Measurements from ENCODE around the gene CALM3. TPM values are rescaled to one million over a fixed set of nuclear protein-coding genes. Genes with fewer than 3 reads are reported as not detected.

The CALM3 gene
- total RNA-seq, 1 donor from 2014 or later = 373 TPM

DNA sequence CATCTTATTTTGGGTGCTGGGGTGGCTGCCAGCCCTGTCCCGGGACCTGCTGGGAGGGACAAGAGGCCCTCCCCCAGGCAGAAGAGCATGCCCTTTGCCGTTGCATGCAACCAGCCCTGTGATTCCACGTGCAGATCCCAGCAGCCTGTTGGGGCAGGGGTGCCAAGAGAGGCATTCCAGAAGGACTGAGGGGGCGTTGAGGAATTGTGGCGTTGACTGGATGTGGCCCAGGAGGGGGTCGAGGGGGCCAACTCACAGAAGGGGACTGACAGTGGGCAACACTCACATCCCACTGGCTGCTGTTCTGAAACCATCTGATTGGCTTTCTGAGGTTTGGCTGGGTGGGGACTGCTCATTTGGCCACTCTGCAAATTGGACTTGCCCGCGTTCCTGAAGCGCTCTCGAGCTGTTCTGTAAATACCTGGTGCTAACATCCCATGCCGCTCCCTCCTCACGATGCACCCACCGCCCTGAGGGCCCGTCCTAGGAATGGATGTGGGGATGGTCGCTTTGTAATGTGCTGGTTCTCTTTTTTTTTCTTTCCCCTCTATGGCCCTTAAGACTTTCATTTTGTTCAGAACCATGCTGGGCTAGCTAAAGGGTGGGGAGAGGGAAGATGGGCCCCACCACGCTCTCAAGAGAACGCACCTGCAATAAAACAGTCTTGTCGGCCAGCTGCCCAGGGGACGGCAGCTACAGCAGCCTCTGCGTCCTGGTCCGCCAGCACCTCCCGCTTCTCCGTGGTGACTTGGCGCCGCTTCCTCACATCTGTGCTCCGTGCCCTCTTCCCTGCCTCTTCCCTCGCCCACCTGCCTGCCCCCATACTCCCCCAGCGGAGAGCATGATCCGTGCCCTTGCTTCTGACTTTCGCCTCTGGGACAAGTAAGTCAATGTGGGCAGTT, 8.6 kb downstream of the CALM3 start:
- no peaks in the 10 kb centered on the region for H3K27me3 ChIP-seq
- no peak overlapping the region for H3K4me3 ChIP-seq
- no peak for DNase-seq (ENCODE audit: low spot score)
- H3K4me2 ChIP-seq = no peak overlapping the region
- H3K27me3 Mint-ChIP-seq (ENCODE audit: insufficient read depth, low read depth) = peaks cover 4% of the 10 kb centered on the region
- peaks cover 5% of the 10 kb centered on the region for H3F3A ChIP-seq (ENCODE audit: low read depth)
- no peak overlapping the region for H3K27ac ChIP-seq
- no peak overlapping the region for H2AFZ ChIP-seq (replicated peaks)
- no peaks in the 10 kb centered on the region for H3K9me3 ChIP-seq (ENCODE audit: low read depth)
- TF ChIP-seq EZH2phosphoT487 (IDR thresholded peaks at IDR 0.05) = no peak
- no peak for TF ChIP-seq EZH2 (IDR thresholded peaks at IDR 0.05)
- TF ChIP-seq, protein P1, sequence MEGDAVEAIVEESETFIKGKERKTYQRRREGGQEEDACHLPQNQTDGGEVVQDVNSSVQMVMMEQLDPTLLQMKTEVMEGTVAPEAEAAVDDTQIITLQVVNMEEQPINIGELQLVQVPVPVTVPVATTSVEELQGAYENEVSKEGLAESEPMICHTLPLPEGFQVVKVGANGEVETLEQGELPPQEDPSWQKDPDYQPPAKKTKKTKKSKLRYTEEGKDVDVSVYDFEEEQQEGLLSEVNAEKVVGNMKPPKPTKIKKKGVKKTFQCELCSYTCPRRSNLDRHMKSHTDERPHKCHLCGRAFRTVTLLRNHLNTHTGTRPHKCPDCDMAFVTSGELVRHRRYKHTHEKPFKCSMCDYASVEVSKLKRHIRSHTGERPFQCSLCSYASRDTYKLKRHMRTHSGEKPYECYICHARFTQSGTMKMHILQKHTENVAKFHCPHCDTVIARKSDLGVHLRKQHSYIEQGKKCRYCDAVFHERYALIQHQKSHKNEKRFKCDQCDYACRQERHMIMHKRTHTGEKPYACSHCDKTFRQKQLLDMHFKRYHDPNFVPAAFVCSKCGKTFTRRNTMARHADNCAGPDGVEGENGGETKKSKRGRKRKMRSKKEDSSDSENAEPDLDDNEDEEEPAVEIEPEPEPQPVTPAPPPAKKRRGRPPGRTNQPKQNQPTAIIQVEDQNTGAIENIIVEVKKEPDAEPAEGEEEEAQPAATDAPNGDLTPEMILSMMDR (IDR thresholded peaks at IDR 0.05) = no peak
- H3K36me3 Mint-ChIP-seq = peaks cover 25% of the 10 kb centered on the region
- H3K36me3 ChIP-seq = no peaks in the 10 kb centered on the region
- H3K4me3 Mint-ChIP-seq = no peak overlapping the region
- no peak overlapping the region for H3K9ac ChIP-seq
- peaks cover 3% of the 10 kb centered on the region for H3K4me1 ChIP-seq
- H3K27ac Mint-ChIP-seq = no peak overlapping the region
- H4K20me1 ChIP-seq (ENCODE audit: low read depth) = peaks cover 26% of the 10 kb centered on the region
- H3K4me1 Mint-ChIP-seq = peaks cover 7% of the 10 kb centered on the region
- H3K9me3 Mint-ChIP-seq = no peaks in the 10 kb centered on the region
- peaks cover 19% of the 10 kb centered on the region for H3K79me2 ChIP-seq (ENCODE audit: low read depth)

DNA sequence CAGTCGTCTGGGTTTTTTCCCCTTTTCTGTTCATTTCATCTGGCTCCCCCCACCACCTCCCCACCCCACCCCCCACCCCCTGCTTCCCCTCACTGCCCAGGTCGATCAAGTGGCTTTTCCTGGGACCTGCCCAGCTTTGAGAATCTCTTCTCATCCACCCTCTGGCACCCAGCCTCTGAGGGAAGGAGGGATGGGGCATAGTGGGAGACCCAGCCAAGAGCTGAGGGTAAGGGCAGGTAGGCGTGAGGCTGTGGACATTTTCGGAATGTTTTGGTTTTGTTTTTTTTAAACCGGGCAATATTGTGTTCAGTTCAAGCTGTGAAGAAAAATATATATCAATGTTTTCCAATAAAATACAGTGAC, 9.3 kb downstream of the CALM3 start:
- Mint-ChIP-seq H3K27ac (no peak overlapping the region), H3K4me1 (peaks cover 7% of the 10 kb centered on the region), H3K27me3 (ENCODE audit: insufficient read depth, low read depth) (peaks cover 4% of the 10 kb centered on the region), H3K36me3 (peaks cover 25% of the 10 kb centered on the region), H3K4me3 (no peak overlapping the region), H3K9me3 (no peaks in the 10 kb centered on the region)
- no peaks in the 10 kb centered on the region for H3K4me1 ChIP-seq
- no peaks in the 10 kb centered on the region for H3K36me3 ChIP-seq
- no peaks in the 10 kb centered on the region for H3K27me3 ChIP-seq
- no peak overlapping the region for H2AFZ ChIP-seq (replicated peaks)
- peaks cover 5% of the 10 kb centered on the region for H3F3A ChIP-seq (ENCODE audit: low read depth)
- H4K20me1 ChIP-seq (ENCODE audit: low read depth) = peaks cover 20% of the 10 kb centered on the region
- no peaks in the 10 kb centered on the region for H3K9me3 ChIP-seq (ENCODE audit: low read depth)
- no peak overlapping the region for H3K4me3 ChIP-seq
- no peak overlapping the region for H3K27ac ChIP-seq
- TF ChIP-seq EZH2 (IDR thresholded peaks at IDR 0.05) (no peak), EZH2phosphoT487 (IDR thresholded peaks at IDR 0.05) (no peak)
- TF ChIP-seq, protein P1 (IDR thresholded peaks at IDR 0.05) = no peak
- no peak for DNase-seq (ENCODE audit: low spot score)
- H3K4me2 ChIP-seq = no peak overlapping the region
- no peak overlapping the region for H3K9ac ChIP-seq
- H3K79me2 ChIP-seq (ENCODE audit: low read depth) = peaks cover 13% of the 10 kb centered on the region

DNA sequence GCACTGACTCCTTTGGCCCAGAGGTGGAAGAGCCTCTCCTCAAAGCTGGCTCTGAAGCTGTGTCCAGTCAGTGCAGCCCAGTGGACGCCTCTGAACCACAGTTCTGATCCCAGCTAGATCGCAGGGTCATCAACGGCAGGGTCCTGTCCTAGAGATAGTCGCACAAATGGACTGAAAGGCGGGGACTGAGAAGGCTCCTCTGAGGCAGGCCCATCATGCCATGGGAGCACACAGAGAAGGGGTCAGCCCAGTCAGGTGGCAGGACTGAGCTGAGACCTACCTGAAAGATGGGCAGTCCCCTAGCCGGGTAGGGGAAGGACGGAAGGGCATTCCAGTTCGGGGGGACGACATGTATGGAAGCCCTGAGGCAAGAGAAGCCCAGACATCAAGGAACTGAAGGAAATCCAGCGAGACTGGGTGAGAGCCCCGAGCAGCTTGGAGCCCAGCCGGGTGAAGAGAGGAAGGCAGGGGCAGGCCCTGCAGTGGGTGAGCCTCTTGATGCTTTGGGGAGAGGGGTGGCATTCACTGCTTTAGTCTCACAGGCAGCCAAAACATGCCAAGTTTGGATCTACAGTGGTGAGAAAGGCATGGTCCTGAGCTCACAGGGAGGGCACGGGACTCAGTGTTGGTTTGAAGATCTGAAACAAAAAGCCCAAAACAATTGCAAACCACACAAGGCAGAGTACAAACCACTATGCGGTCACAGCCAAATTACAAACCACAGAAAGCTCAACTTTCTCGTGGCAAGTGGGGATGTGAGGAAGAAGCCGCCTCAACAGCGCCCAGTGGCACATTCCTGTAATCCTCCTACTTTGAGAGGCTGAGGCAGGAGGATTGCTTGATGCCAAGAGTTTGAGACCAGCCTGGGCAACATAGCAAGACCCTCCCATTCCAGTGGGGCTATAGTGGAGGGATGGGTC, 10.0 kb downstream of the CALM3 start:
- Histone ChIP-seq H3K4me2 (no peak overlapping the region), H3K27me3 (no peaks in the 10 kb centered on the region), H3K27ac (no peak overlapping the region), H3K4me3 (no peak overlapping the region), H3K9ac (no peak overlapping the region), H2AFZ (replicated peaks) (no peak overlapping the region), H3K36me3 (no peaks in the 10 kb centered on the region), H4K20me1 (ENCODE audit: low read depth) (peaks cover 13% of the 10 kb centered on the region), H3K79me2 (ENCODE audit: low read depth) (peaks cover 6% of the 10 kb centered on the region), H3K4me1 (no peaks in the 10 kb centered on the region), H3K9me3 (ENCODE audit: low read depth) (no peaks in the 10 kb centered on the region), H3F3A (ENCODE audit: low read depth) (peaks cover 5% of the 10 kb centered on the region)
- Mint-ChIP-seq H3K4me1 (peaks cover 7% of the 10 kb centered on the region), H3K27me3 (ENCODE audit: insufficient read depth, low read depth) (peaks cover 6% of the 10 kb centered on the region), H3K9me3 (no peaks in the 10 kb centered on the region), H3K4me3 (peak overlapping the region; percentile 21), H3K36me3 (peaks cover 23% of the 10 kb centered on the region), H3K27ac (no peak overlapping the region)
- DNase-seq (ENCODE audit: low spot score) = no peak
- TF ChIP-seq EZH2phosphoT487 (IDR thresholded peaks at IDR 0.05) (no peak), EZH2 (IDR thresholded peaks at IDR 0.05) (no peak)
- TF ChIP-seq, protein P1 (IDR thresholded peaks at IDR 0.05) = no peak
